RWPE1 (cell line): Measurements from ENCODE around the gene NLRP9.

Experiments used
- CTCF ChIA-PET: fragments of 350-600 bp; sonication (Branson Sonifier 250); formaldehyde crosslinking; extraction: SDS; loops from one replicate; lab custom pipeline; 2021; lab: Yijun Ruan, JAX
- POLR2A ChIA-PET: fragments of 400-600 bp; formaldehyde crosslinking; extraction: SDS; loops from one replicate; lab custom pipeline; 2020; ENCODE audit warnings: antibody characterized with exemption; ENCODE audit not compliant: low non-redundant PET; lab: Yijun Ruan, JAX
- DNase-seq: peaks from one replicate; pipeline ENCODE4 v3.0.0; 2012; ENCODE audit warnings: low spot score
- H3K27ac ChIP-seq: fragments of 450-650 bp; 2 replicates; pipeline ENCODE4 v1.5.1; 2017
- TF ChIP-seq, protein P1 (sequence below): fragments of 450-650 bp; conservative IDR thresholded peaks from 2 replicates; pipeline ENCODE4 v1.5.1; 2017; ENCODE audit warnings: low read depth, mild to moderate bottlenecking

The NLRP9 gene

DNA sequence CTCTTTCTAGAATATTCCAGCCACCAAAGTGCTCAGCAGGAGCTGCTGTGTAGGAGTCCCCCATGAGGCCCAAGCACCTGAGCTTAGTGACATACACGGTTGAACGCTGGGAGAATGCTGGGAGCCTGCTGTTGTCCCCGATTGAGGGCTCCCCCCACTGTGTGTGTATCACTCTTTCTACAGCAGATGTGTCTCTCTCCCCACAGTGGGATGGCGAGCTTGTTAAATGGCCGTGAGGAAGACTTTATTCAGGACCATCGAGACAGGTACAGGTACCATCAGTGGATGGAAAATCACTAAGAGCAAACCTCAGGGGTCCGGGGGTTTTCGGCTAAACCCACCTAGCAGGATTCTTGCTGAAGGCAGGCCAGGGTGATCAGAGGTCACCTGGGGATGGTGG lies 40.5 kb downstream of the NLRP9 start:
- TF ChIP-seq, protein P1, sequence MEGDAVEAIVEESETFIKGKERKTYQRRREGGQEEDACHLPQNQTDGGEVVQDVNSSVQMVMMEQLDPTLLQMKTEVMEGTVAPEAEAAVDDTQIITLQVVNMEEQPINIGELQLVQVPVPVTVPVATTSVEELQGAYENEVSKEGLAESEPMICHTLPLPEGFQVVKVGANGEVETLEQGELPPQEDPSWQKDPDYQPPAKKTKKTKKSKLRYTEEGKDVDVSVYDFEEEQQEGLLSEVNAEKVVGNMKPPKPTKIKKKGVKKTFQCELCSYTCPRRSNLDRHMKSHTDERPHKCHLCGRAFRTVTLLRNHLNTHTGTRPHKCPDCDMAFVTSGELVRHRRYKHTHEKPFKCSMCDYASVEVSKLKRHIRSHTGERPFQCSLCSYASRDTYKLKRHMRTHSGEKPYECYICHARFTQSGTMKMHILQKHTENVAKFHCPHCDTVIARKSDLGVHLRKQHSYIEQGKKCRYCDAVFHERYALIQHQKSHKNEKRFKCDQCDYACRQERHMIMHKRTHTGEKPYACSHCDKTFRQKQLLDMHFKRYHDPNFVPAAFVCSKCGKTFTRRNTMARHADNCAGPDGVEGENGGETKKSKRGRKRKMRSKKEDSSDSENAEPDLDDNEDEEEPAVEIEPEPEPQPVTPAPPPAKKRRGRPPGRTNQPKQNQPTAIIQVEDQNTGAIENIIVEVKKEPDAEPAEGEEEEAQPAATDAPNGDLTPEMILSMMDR, result no peak
- POLR2A ChIA-PET, result no interaction called here
- no peak for DNase-seq
- H3K27ac ChIP-seq, result no peak overlapping the region
- CTCF ChIA-PET, result interaction anchor here (0.6 kb wide), 1 partner anchor 66 kb away, joined by 5 read pairs; no protein-coding TSS in a partner anchor

DNA sequence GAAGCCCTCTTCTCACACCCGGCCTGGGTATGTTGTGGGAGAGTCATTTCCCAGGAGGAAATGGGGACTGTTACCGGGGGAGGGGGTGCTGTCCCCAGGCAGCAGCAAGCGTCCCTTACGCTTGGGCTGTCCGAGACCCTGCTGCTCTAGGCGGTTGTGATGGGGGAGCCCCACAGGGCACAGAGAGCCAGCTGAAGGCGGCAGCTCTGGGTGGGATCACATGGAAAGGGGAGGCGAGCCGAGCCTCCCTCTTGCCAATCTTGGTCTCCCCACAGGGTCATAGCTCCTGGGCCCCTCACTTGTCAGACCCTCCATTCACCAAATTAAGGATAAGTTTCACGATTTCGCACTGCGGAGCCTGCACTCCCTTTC lies 41.1 kb downstream of the NLRP9 start:
- ChIA-PET CTCF (interaction anchor here (0.6 kb wide), 1 partner anchor 65 kb away, joined by 5 read pairs; no protein-coding TSS in a partner anchor), POLR2A (no interaction called here)
- TF ChIP-seq, protein P1, result no peak

DNA sequence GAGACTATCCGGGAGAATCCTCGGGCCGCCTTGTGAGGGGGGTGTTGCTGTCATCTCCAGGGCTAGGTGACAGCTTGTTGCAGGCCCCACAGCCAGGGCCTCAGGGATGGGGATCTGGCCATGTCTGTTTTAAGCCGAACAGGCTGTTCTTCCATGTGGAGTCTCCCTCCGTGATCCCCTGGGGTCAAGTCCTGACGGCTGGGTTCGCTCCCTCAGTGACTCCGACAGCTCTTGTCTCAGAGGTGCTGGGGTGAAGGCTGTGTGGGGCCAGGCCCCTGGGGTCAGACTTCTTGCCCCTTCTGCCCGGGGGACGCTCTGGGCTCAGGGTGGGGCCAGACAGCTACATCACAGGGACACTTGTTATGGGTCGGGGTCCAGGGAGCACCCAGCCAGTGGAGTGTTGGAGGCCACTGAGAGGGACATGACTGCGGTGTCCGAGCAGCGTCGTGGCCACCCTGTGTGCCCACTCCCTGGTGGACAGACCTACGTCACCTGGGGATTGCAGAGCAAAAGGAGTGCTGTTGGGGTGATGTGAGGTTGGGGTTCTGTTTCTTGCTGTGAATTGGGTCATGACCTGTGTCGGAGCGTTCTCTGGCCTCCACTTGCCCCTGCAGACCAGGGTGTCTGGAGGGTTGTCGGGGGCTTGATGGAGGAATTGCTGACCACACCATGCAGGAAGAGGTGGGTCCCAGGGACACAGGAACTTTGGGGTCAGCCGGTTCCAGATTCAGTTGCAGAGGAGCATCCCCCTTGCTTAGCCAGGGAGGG lies 41.7 kb downstream of the NLRP9 start:
- ChIA-PET POLR2A (no interaction called here), CTCF (no interaction called here)
- 0 out of 2 replicates have a peak overlapping the region, but pooled peaks have one; percentile 4 for H3K27ac ChIP-seq
- TF ChIP-seq, protein P1, result no peak
- DNase-seq, result no peak

More for the DNA sequence above, 41.1 kb downstream of the NLRP9 start:
- no peak for DNase-seq
- no peak overlapping the region for H3K27ac ChIP-seq

DNA sequence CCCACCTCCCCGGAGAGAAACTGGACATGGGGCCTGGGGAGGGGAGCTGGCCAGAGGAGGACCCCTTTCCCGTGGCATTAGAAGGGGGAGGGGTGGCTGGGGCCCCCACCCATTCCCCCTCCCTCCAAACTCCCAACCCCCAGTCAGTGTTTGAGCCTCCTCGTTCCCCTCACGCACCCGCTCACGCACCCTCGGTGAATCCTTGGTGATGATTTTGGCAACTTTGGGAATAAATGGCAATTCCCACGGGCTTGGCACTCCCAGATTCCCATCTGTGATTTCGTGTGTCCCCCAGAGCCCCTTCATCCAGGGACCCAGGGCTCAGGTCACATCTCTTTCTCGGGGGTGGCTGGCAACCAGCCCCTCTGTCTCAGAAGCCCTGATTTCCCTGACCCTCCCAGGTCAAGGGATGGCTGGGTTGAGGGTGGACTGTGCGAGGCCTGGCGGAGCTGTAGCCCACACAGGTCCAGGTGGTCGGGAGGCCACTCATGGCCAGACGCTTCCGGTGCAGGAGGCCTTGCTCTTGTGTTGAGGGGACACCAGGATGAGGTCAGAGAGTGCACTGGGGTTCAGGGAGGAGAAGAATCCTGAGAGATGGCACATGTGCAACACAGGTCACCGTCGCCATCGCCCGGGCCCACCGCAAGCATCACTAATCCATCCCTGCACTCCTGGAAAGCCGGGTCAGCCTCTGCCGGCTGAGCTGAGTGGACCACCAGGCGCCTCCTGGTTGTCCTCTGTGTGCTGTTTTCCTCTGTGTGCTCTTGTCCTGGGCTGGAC lies 42.5 kb downstream of the NLRP9 start:
- 0 out of 2 replicates have a peak overlapping the region, but pooled peaks have one; percentile 4 for H3K27ac ChIP-seq
- POLR2A ChIA-PET, result no interaction called here
- no peak for DNase-seq
- TF ChIP-seq, protein P1, result no peak
- CTCF ChIA-PET, result no interaction called here

DNA sequence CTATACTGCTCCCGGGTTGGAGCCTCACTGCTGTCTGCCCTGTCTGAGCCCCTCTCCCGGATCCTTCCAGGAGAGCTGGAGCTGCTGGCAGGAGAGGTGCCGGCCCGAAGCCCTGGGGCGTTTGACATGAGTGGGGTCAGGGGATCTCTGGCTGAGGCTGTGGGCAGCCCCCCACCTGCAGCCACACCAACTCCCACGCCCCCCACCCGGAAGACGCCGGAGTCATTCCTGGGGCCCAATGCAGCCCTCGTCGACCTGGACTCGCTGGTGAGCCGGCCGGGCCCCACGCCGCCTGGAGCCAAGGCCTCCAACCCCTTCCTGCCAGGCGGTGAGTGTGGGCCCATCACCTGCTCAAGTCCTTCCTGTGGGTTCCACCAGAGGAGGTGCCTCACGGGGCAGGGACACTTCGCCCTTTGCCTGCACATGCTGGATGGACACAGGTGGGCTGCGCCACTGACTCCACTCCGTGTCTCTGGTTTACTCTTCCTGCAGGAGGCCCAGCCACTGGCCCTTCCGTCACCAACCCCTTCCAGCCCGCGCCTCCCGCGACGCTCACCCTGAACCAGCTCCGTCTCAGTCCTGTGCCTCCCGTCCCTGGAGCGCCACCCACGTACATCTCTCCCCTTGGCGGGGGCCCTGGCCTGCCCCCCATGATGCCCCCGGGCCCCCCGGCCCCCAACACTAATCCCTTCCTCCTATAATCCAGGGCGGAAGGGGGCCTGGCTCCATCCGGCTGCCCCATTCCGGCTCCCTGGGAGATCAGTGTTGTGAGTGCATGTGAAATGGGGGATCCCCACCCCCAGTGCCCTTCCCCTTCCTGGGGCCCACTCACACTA lies 43.3 kb downstream of the NLRP9 start:
- DNase-seq, result no peak
- POLR2A ChIA-PET, result no interaction called here

More for the DNA sequence above, 43.3 kb downstream of the NLRP9 start:
- TF ChIP-seq, protein P1, result no peak
- CTCF ChIA-PET, result interaction anchor here (0.7 kb wide), 1 partner anchor 1514 kb away, joined by 5 read pairs; no protein-coding TSS in a partner anchor
- H3K27ac ChIP-seq, result no peak overlapping the region
